HepG2 (cell line): ENCODE measurements around the gene ZNF274. TPM values are rescaled to one million over a fixed set of nuclear protein-coding genes. Genes with fewer than 3 reads are reported as not detected.
A peak's percentile ranks its signal among the peaks of the same experiment; 100 is the strongest.

Experiments
- ATAC-seq: fragments of 200-7000 bp; cut with Tn5 transposase; 3 replicates; pipeline ENCODE4 v1.9.1; 2020; ENCODE audit warnings: mild to moderate bottlenecking, moderate library complexity
- BruUV-seq: library from RNA; stranded (reverse); fragments of 400-500 nt; replicated peaks from 2 replicates; lab custom pipeline; 2021; lab: Mats Ljungman, UMichigan
- CTCF ChIA-PET: fragments of 300-600 bp; formaldehyde crosslinking; extraction: SDS; loops from one replicate; lab custom pipeline; 2021; ENCODE audit warnings: low total read pairs, inconsistent platforms, low intra/inter-chr PET ratio; lab: Yijun Ruan, JAX
- POLR2A ChIA-PET: fragments of 350-600 bp; sonication (Branson Sonifier 250); formaldehyde crosslinking; loops from one replicate; lab custom pipeline; 2020; ENCODE audit warnings: antibody characterized with exemption, inconsistent platforms; lab: Yijun Ruan, JAX
- DNase-seq: peaks from one replicate; pipeline ENCODE4 v3.0.0-alpha.2; 2015; ENCODE audit warnings: low spot score
- FAIRE-seq: peaks from 3 replicates; lab custom pipeline; 2011; peaks lifted over from hg19 to GRCh38; lab: Jason Lieb, UNC
- H2AFZ ChIP-seq: one replicate; pipeline ENCODE4 v1.6.1; 2011; ENCODE audit warnings: low read length, inconsistent platforms
- H3K27ac ChIP-seq: fragments of 300-600 bp; 3 replicates; pipeline ENCODE4 v1.8.0; 2011; ENCODE audit warnings: mixed run types, mild to moderate bottlenecking, mixed read lengths, low read length, inconsistent platforms; ENCODE audit not compliant: insufficient read depth; ENCODE audit errors: extremely low read length
- H3K27me3 ChIP-seq, 2 experiments: fragments of 200-600 bp in 1 of 2; 2 replicates in 1 of 2; 3 replicates in 1 of 2; pipeline versions ENCODE4 v1.6.0 to v1.8.0; 2011; ENCODE audit warnings: low read length in 2 of 2, mild to moderate bottlenecking in 2 of 2, moderate library complexity in 2 of 2, inconsistent platforms in 1 of 2; ENCODE audit not compliant: insufficient read depth in 2 of 2, control insufficient read depth in 1 of 2
- H3K36me3 ChIP-seq, 2 experiments: fragments of 200-600 bp in 1 of 2; replicated peaks in 1 of 2; 2 replicates in 1 of 2; 3 replicates in 1 of 2; pipeline versions ENCODE4 v1.5.1 to v1.8.0; 2011; ENCODE audit warnings: low read length in 2 of 2, inconsistent platforms in 1 of 2; ENCODE audit not compliant: insufficient read depth in 2 of 2, control insufficient read depth in 1 of 2
- H3K4me1 ChIP-seq: 2 replicates; pipeline ENCODE4 v1.5.1; 2012; ENCODE audit warnings: low read length, inconsistent platforms; ENCODE audit not compliant: insufficient read depth
- H3K4me2 ChIP-seq: 2 replicates; pipeline ENCODE4 v1.6.0; 2011; ENCODE audit warnings: low read depth, low read length, inconsistent platforms
- H3K4me3 ChIP-seq, 3 experiments: fragments of 200-600 bp in 1 of 3; sonication (generic), shearing (Covaris generic) in 1 of 3; replicated peaks in 1 of 3; 2 replicates each; pipeline ENCODE4 v1.5.1; 2011 to 2016; ENCODE audit warnings: low read length in 3 of 3, inconsistent platforms in 2 of 3, low read depth in 2 of 3, mild to moderate bottlenecking in 2 of 3, control low read depth in 1 of 3, mixed read lengths in 1 of 3; ENCODE audit not compliant: insufficient read depth in 1 of 3
- H3K79me2 ChIP-seq: one replicate; pipeline ENCODE4 v1.6.1; 2011; ENCODE audit warnings: low read length, inconsistent platforms; ENCODE audit not compliant: insufficient read depth
- H3K9ac ChIP-seq: 2 replicates; pipeline ENCODE4 v1.6.0; 2011; ENCODE audit warnings: mild to moderate bottlenecking, low read depth, low read length, inconsistent platforms; ENCODE audit not compliant: insufficient read depth
- H3K9me3 ChIP-seq: 2 replicates; pipeline ENCODE4 v1.5.1; 2012; ENCODE audit warnings: mild to moderate bottlenecking, low read length
- H4K20me1 ChIP-seq: 2 replicates; pipeline ENCODE4 v1.6.0; 2011; ENCODE audit warnings: inconsistent platforms, mild to moderate bottlenecking, low read length, moderate library complexity; ENCODE audit not compliant: insufficient read depth
- ASH2L ChIP-seq: fragments of 300-600, 200-600 bp; sonication (generic); IDR thresholded peaks from 2 replicates; pipeline ENCODE4 v1.7.0; 2017; ENCODE audit warnings: low read depth, mild to moderate bottlenecking, moderate library complexity, mixed read lengths, low read length; ENCODE audit not compliant: insufficient read length
- ATAD3A ChIP-seq: sonication (generic); formaldehyde crosslinking; IDR thresholded peaks from 2 replicates; pipeline ENCODE4 v1.4.0; 2020; ENCODE audit warnings: missing genetic modification reagents
- ATF7-NPFF ChIP-seq: sonication (generic); formaldehyde crosslinking; IDR thresholded peaks from 2 replicates; pipeline ENCODE4 v1.8.1; 2023; ENCODE audit warnings: mild to moderate bottlenecking, low read depth, missing genetic modification reagents, moderate library complexity
- GATA4 ChIP-seq: sonication (generic); IDR thresholded peaks from 2 replicates; pipeline ENCODE4 v1.6.1; 2016; ENCODE audit warnings: antibody characterized with exemption, low read depth, borderline replicate concordance
- HNRNPH1 ChIP-seq: fragments of 200-400 bp; formaldehyde crosslinking; optimal IDR thresholded peaks from 2 replicates; pipeline ENCODE3; 2017; ENCODE audit warnings: mild to moderate bottlenecking, low read depth, low read length
- MTA1 ChIP-seq: sonication (generic); formaldehyde crosslinking; IDR thresholded peaks from 2 replicates; pipeline ENCODE4 v1.4.0; 2020; ENCODE audit warnings: missing genetic modification reagents, mild to moderate bottlenecking, borderline replicate concordance
- MTF2 ChIP-seq: sonication (generic); formaldehyde crosslinking; IDR thresholded peaks from 2 replicates; pipeline ENCODE4 v1.5.0; 2020; ENCODE audit warnings: missing genetic modification reagents, borderline replicate concordance
- PITX1 ChIP-seq: sonication (generic); formaldehyde crosslinking; IDR thresholded peaks from 2 replicates; pipeline ENCODE4 v1.5.1; 2020; ENCODE audit warnings: mild to moderate bottlenecking, missing genetic modification reagents
- RARA ChIP-seq: IDR thresholded peaks from 2 replicates; pipeline ENCODE4 v1.6.1; 2016; ENCODE audit warnings: missing genetic modification reagents, missing compliant biosample characterization
- RXRA ChIP-seq: sonication (generic); formaldehyde crosslinking; IDR thresholded peaks from 2 replicates; pipeline ENCODE4 v1.5.1; 2020; ENCODE audit warnings: missing genetic modification reagents
- SYNCRIP ChIP-seq: fragments of 200-400 bp; formaldehyde crosslinking; IDR thresholded peaks from 2 replicates; pipeline ENCODE4 v1.6.1; 2018; ENCODE audit warnings: mild to moderate bottlenecking, low read depth, low read length; ENCODE audit not compliant: insufficient read depth
- ZC3H13 ChIP-seq: sonication (generic); formaldehyde crosslinking; IDR thresholded peaks from 2 replicates; pipeline ENCODE4 v1.8.1; 2023; ENCODE audit warnings: mild to moderate bottlenecking, missing genetic modification reagents, moderate library complexity
- ZNF18 ChIP-seq: sonication (generic); formaldehyde crosslinking; IDR thresholded peaks from 2 replicates; pipeline ENCODE4 v1.8.0; 2022; ENCODE audit warnings: mild to moderate bottlenecking, missing genetic modification reagents; ENCODE audit not compliant: insufficient replicate concordance
- ZNF275 ChIP-seq: sonication (generic); formaldehyde crosslinking; IDR thresholded peaks from 2 replicates; pipeline ENCODE4 v1.8.0; 2022; ENCODE audit warnings: missing genetic modification reagents, mild to moderate bottlenecking, inconsistent platforms, borderline replicate concordance
- ZNF460 ChIP-seq: sonication (generic); formaldehyde crosslinking; IDR thresholded peaks from 2 replicates; pipeline ENCODE4 v1.5.1; 2020; ENCODE audit warnings: missing genetic modification reagents, mild to moderate bottlenecking, borderline replicate concordance
- ZNF629 ChIP-seq: sonication (generic); formaldehyde crosslinking; conservative IDR thresholded peaks from 2 replicates; pipeline ENCODE4 v1.5.0; 2020; ENCODE audit warnings: missing genetic modification reagents
- ZNF737 ChIP-seq: sonication (generic); formaldehyde crosslinking; IDR thresholded peaks from 2 replicates; pipeline ENCODE4 v1.5.0; 2020; ENCODE audit warnings: missing genetic modification reagents, mild to moderate bottlenecking, borderline replicate concordance
- ZNF788 ChIP-seq: sonication (generic); formaldehyde crosslinking; IDR thresholded peaks from 2 replicates; pipeline ENCODE4 v1.5.0; 2020; ENCODE audit warnings: mild to moderate bottlenecking, missing genetic modification reagents, borderline replicate concordance
- WGBS: methylation state at CpG from one replicate; pipeline ENCODE4 v1.1.6; 2017; ENCODE audit warnings: low lambda C conversion rate; 5-methylcytosine and 5-hydroxymethylcytosine counted together
- in situ Hi-C: cut with HindIII; loops from 2 replicates; pipeline ENCODE4 v1.10.0; 2017; ENCODE audit warnings: low pct_unique_long_range_greater_than_20kb; ENCODE audit not compliant: extremely low pct_ligation_motif_present
- intact Hi-C: fragments of 100-400 bp; cut with micrococcal nuclease; formaldehyde crosslinking; loops from one replicate; pipeline ENCODE4 v1.10.0; 2022; ENCODE audit not compliant: unreplicated experiment
- polyA plus RNA-seq, 8 experiments: library from polyadenylated mRNA; depleted of rRNA in 3 of 8; stranded (reverse) in 7 of 8; unstranded in 1 of 8; fragments of >200 nt; fragmentation: Illumina TruSeq in 4 of 8; extraction: Trizol in 4 of 8; gene quantifications; 2 replicates each; pipeline versions ENCODE4 v1.2.1 to v1.2.3, GENCODE V29; 2011 to 2016; ENCODE audit warnings: low read depth in 4 of 8, missing spikeins in 1 of 8, mixed read lengths in 1 of 8; ENCODE audit not compliant: insufficient read depth in 1 of 8
- total RNA-seq, 5 experiments: library from RNA; depleted of rRNA; stranded (reverse); fragments of >200 nt; fragmentation: Illumina TruSeq; extraction: Trizol; gene quantifications; 2 replicates each; pipeline ENCODE4 v1.2.3, GENCODE V29; 2016; ENCODE audit warnings: low read depth in 1 of 5

ZNF274 gene
- total and polyA plus RNA-seq, 2 of the 13 experiments (the other 11 are each of a cell fraction or from before 2014, with no cell fraction given) = 16.1 to 23.0 TPM

- Histone ChIP-seq H3K4me2 (peak overlapping the region; percentile 84), H3K4me3 (peak overlapping the region; percentile 78 to 95 (median 86)), H3K36me3 (no peaks in the 10 kb centered on the region), H4K20me1 (no peaks in the 10 kb centered on the region), H2AFZ (peak overlapping the region; percentile 81), H3K27ac (peak overlapping the region; percentile 92), H3K79me2 (peaks cover under 1% of the 10 kb centered on the region), H3K9ac (peak overlapping the region; percentile 86), H3K4me1 (peaks cover 10% of the 10 kb centered on the region), H3K27me3 (no peaks in the 10 kb centered on the region; a peak in 1 of 5 replicates), H3K9me3 (peaks cover 48% of the 10 kb centered on the region)
- 49% methylated on average over 14 of the region's 85 CpGs for WGBS
- FAIRE-seq (peak; percentile 49), ATAC-seq (peak; percentile 92), DNase-seq (peak; percentile 88)
- POLR2A ChIA-PET = interaction anchor here (1.0 to 1.9 kb wide), 2 partner anchors 28 to 133 kb away, joined by 3 to 7 read pairs; partner anchors contain the start of gene ZNF274
- intact Hi-C loops = loop anchor here (1.0 to 10.0 kb wide), 3 partner anchors 133 to 330 kb away; partner anchors contain the start of gene ZNF256
- BruUV-seq = TSS peak; percentile 63
- CTCF ChIA-PET = interaction anchor here (1.0 to 2.6 kb wide), 5 partner anchors 133 to 689 kb away, joined by 4 to 11 read pairs (median 6); partner anchors contain the start of genes ZNF256 and ZNF814
- in situ Hi-C loops = loop anchor here (10.0 kb wide), 3 partner anchors 240 to 580 kb away; partner anchors contain the start of genes ZNF416, ZNF417 and ZNF776
- TF ChIP-seq ZNF737 (CRISPR knock-in tag) (peak; percentile 55; the same call in 1 of the 2 replicates), ZNF788 (CRISPR knock-in tag) (no peak; the same call in 1 of the 2 replicates), ASH2L (peak; percentile 82), GATA4 (no peak), ATF7-NPFF (CRISPR knock-in tag) (0 out of 2 replicates have a peak, but pooled peaks have one; percentile 39), RXRA (CRISPR knock-in tag) (peak; percentile 44; the same call in 1 of the 2 replicates), MTF2 (0 out of 2 replicates have a peak, but pooled peaks have one; percentile 57), ZNF275 (peak; percentile 50; the same call in 1 of the 2 replicates), ZC3H13 (CRISPR knock-in tag) (peak; percentile 46; the same call in 1 of the 2 replicates), RARA (CRISPR knock-in tag) (peak; percentile 5; the same call in 1 of the 2 replicates), HNRNPH1 (no peak), ZNF629 (no peak), ZNF460 (CRISPR knock-in tag) (no peak), MTA1 (0 out of 2 replicates have a peak, but pooled peaks have one; percentile 39), SYNCRIP (no peak), PITX1 (CRISPR knock-in tag) (no peak), ZNF18 (CRISPR knock-in tag) (no peak), ATAD3A (CRISPR knock-in tag) (no peak)
Measured at GRCh38 chr19:58154679-58155648, 27.9 kb upstream of the ZNF274 start.
